GM18499 (cell line): ENCODE measurements around the gene MYRF.

Experiments
- ATAC-seq: cut with Tn5 transposase; IDR thresholded peaks from one replicate; pipeline ENCODE4 v1.9.1; 2021; ENCODE audit warnings: moderate number of reproducible peaks; ENCODE audit not compliant: insufficient read depth, unreplicated experiment

The MYRF gene

GRCh38 chr11:61814247-61814957, 62.0 kb downstream of the MYRF start:
- no peak for ATAC-seq

- no peak for ATAC-seq
Measured at GRCh38 chr11:61814958-61815789, 62.7 kb downstream of the MYRF start.

- ATAC-seq, result no peak
Measured at GRCh38 chr11:61815790-61816735, 63.6 kb downstream of the MYRF start.

- ATAC-seq, result no peak
Measured at GRCh38 chr11:61816736-61817455, 64.5 kb downstream of the MYRF start, which contains the start of gene FADS1. Gene FADS1 (minus strand): TSS chr11:61817003. CDS start chr11:61816929, 74 bp downstream.

GRCh38 chr11:61817471-61818202, 65.2 kb downstream of the MYRF start:
- ATAC-seq, result no peak

- no peak for ATAC-seq
Measured at GRCh38 chr11:61820174-61820573, 67.7 kb downstream of the MYRF start.

- ATAC-seq, result no peak
Measured at GRCh38 chr11:61826930-61827570, 74.6 kb downstream of the MYRF start.

- ATAC-seq, result no peak
Measured at GRCh38 chr11:61827571-61828378, 75.3 kb downstream of the MYRF start, which contains the start of gene FADS2. Gene FADS2 (plus strand): TSS chr11:61828300. CDS start chr11:61828391, 91 bp downstream.

- ATAC-seq, result no peak
Measured at GRCh38 chr11:61828379-61828628, 75.9 kb downstream of the MYRF start.

- ATAC-seq, result no peak
Measured at GRCh38 chr11:61828629-61829407, 76.4 kb downstream of the MYRF start.

GRCh38 chr11:61829806-61830205, 77.4 kb downstream of the MYRF start:
- ATAC-seq, result no peak

- no peak for ATAC-seq
Measured at GRCh38 chr11:61830237-61831105, 78.0 kb downstream of the MYRF start.

- no peak for ATAC-seq
Measured at GRCh38 chr11:61832207-61832606, 79.8 kb downstream of the MYRF start.

- no peak for ATAC-seq
Measured at GRCh38 chr11:61832754-61833153, 80.3 kb downstream of the MYRF start.

GRCh38 chr11:61833471-61833870, 81.0 kb downstream of the MYRF start:
- ATAC-seq, result no peak

GRCh38 chr11:61833926-61834277, 81.5 kb downstream of the MYRF start:
- no peak for ATAC-seq
